Choroid plexus epithelial cell (primary cell): ENCODE results near the gene NFX1.

Experiments
- DNase-seq: peaks from one replicate; pipeline ENCODE4 v3.0.0-alpha.2; 2010; ENCODE audit warnings: low read depth
- H3K4me3 ChIP-seq: 2 replicates; pipeline ENCODE4 v1.5.1; 2011; ENCODE audit warnings: low read depth, mild to moderate bottlenecking, control low read depth, low read length, moderate library complexity
- TF ChIP-seq, protein P1 (sequence below): conservative IDR thresholded peaks from 2 replicates; pipeline ENCODE4 v1.5.1; 2011; ENCODE audit warnings: low read depth, mild to moderate bottlenecking, control low read depth, inconsistent platforms, low read length, moderate library complexity

The NFX1 gene

DNA sequence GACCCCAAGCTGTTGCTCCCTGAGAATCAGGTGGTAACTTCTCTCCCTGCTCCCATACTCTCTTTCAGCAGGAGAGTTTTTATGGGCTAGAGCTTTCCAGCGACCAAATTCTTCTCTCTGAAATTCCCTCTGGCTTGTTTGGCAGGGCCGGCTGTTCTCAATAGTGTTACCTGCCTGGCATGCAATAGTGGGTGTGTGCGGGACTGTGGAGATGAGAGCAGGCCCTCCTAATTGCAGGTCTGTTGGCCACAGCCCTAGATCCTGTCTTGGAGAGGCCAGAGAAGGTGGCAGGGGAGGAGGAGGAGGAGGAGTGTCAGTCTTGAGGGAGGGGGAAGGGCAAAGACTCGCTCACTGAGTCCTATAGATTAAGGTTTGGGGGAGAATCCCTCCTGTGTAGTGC lies 82.6 kb downstream of the NFX1 start:
- no peak overlapping the region for H3K4me3 ChIP-seq
- DNase-seq = no peak
- TF ChIP-seq, protein P1, sequence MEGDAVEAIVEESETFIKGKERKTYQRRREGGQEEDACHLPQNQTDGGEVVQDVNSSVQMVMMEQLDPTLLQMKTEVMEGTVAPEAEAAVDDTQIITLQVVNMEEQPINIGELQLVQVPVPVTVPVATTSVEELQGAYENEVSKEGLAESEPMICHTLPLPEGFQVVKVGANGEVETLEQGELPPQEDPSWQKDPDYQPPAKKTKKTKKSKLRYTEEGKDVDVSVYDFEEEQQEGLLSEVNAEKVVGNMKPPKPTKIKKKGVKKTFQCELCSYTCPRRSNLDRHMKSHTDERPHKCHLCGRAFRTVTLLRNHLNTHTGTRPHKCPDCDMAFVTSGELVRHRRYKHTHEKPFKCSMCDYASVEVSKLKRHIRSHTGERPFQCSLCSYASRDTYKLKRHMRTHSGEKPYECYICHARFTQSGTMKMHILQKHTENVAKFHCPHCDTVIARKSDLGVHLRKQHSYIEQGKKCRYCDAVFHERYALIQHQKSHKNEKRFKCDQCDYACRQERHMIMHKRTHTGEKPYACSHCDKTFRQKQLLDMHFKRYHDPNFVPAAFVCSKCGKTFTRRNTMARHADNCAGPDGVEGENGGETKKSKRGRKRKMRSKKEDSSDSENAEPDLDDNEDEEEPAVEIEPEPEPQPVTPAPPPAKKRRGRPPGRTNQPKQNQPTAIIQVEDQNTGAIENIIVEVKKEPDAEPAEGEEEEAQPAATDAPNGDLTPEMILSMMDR = no peak

DNA sequence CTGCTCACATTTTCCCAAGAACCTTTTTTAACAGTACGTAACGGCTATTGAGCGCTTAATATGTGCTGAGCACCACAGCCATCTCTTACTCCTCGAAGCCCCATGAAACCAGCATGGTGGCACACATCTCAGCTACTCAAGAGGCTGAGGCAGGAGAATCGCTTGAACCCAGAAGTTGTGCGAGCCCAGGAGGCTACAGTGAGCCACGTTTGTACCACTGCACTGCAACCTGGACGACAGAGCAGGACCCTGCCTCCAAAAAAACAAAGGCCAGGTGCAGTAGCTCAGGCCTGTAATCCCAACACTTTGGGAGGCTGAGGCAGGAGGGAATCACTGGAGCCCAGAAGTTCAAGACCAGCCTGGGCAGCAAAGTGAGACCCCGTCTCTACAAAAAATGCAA lies 83.9 kb downstream of the NFX1 start:
- TF ChIP-seq, protein P1 = no peak
- DNase-seq = no peak
- no peak overlapping the region for H3K4me3 ChIP-seq

DNA sequence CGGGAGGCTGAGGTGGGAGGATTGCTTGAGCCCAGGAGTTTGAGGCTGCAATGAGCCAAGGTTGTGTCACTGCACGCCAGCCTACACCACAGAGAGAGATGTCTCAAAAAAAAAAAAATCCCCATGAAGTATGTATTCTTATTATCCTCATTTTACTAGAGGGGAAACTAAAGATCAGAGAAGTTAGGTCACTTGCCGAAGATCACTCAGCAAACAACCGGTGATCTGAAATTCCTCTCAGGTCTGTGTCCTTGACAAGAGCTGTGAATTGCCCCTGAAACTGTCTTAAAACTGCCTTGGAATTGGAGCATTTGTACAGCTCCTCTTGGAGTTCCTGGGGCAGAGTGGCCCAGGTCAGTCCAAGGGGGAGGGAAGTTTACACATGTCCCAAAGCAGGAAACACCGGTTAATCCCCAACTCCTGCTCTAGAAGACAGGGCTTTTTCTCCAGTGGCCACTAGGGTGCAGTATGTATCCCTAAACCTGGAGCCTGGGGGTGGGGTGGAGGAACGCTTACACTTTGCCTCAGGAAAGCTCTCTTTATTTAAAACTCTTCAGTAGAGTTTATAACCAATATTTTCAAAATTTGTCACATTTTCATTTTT lies 84.4 kb downstream of the NFX1 start:
- H3K4me3 ChIP-seq = peak overlapping the region; percentile 28
- TF ChIP-seq, protein P1 = peak; percentile 95
- DNase-seq = peak; percentile 88

DNA sequence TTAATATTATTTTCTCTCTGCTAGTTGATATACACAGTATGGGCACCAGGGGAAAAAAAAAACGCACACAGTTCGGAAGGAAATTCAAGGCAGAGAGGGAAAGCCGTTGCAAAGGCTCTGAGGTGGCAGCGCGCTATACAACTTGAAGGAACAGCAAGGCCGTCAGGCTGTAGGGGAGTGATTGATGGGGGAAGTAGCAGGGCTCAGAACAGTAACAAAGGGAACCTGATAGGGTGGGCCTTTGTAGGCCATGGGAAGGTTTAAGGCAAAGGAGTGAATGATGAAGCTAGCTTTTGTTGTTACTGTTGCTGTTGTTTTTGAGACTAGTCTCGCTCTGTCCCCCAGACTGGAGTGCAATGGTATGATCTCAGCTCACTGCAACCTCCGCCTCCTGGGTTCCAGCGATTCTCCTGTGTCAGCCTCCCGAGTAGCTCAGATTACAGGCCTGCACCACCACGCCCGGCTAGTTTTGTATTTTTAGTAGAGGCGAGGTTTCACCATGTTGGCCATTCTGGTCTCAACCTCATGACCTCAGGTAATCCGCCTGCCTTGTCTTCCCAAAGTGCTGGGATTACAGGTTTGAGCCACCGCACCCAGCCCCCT lies 85.0 kb downstream of the NFX1 start:
- peak overlapping the region; percentile 28 for H3K4me3 ChIP-seq
- DNase-seq = no peak
- TF ChIP-seq, protein P1 = no peak

DNA sequence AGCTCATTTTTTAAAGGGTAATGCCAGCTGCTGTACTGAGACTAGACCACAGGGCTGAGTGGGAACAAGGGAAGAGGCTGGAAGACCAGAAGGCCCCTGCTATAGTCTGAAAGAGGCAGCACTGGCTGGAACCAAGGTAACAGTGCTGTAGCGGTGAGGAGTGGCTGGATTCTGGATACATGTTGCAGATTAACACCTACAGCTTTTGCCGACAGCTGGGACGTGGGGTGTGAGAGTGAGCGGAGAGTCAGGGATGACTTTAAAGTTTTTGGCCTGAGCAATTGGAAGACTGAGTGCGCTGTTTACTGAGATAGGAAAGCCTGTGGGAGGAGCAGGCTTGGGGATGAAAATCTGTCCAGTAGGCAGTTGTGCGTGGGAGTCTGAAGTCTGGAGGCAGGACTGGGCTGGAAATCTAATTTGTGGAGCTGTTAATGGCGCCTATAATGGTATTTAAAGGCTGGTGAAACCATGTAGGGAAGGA lies 85.6 kb downstream of the NFX1 start:
- TF ChIP-seq, protein P1 = no peak
- DNase-seq = no peak

DNA sequence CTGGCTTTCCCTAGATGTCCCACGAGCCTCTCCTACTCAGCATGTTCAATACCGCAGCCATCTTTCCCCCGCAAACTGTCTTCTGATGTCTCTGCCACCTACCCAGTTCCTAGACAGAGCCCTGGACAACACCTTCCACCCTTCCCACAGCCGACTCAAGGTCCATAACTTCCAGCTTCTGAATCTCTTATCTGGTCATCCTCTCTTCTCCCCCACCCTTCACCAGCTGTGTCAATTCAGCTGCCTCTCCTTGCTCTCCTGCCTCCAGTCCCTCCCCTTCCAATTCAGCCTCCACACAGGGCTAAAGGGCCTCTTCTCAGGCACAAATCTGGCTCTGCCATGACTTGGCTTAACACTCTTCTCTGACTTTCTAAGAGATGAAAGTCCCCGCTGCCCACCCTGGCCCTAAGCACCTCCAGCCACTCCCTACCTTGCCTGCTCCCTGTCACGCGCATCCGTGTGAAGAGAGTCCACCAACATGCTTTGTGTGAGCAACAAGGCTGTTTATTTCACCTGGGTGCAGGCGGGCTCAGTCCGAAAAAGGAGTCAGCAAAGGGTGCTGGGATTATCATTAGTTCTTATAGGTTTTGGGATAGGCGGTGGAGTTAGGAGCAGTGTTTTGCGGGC lies 86.9 kb downstream of the NFX1 start:
- H3K4me3 ChIP-seq = no peak overlapping the region
- TF ChIP-seq, protein P1 = no peak
- DNase-seq = no peak

More for the DNA sequence above, 85.6 kb downstream of the NFX1 start:
- no peak overlapping the region for H3K4me3 ChIP-seq
